PFSK-1 (cell line): ENCODE results near the gene TMEM238L.

Experiments
- FOXP2 ChIP-seq: optimal IDR thresholded peaks from 2 replicates; pipeline ENCODE3; 2011; ENCODE audit warnings: borderline replicate concordance, control low read depth, inconsistent platforms; ENCODE audit not compliant: insufficient read depth; ENCODE audit errors: extremely low read length, extremely low read depth
- POLR2AphosphoS5 ChIP-seq: IDR thresholded peaks from 2 replicates; pipeline ENCODE4 v1.6.1; 2012; ENCODE audit warnings: low read depth, mild to moderate bottlenecking, control low read depth, low read length, moderate library complexity
- SIN3A ChIP-seq: IDR thresholded peaks from 2 replicates; pipeline ENCODE4 v1.6.1; 2012; ENCODE audit warnings: mild to moderate bottlenecking, low read length, moderate library complexity, borderline replicate concordance; ENCODE audit not compliant: insufficient read depth
- TAF1 ChIP-seq: IDR thresholded peaks from 2 replicates; pipeline ENCODE4 v1.6.1; 2012; ENCODE audit warnings: low read length, control low read depth, borderline replicate concordance; ENCODE audit not compliant: insufficient read depth
- TF ChIP-seq, protein P1 (sequence below), 2 experiments: IDR thresholded peaks; 2 replicates each; pipeline versions ENCODE4 v1.6.1 to v1.8.0; 2011 to 2012; ENCODE audit warnings: low read depth in 2 of 2, low read length in 2 of 2, control low read depth in 1 of 2, inconsistent platforms in 1 of 2, mild to moderate bottlenecking in 1 of 2, moderate library complexity in 1 of 2; ENCODE audit not compliant: insufficient read depth in 1 of 2

TMEM238L gene

DNA sequence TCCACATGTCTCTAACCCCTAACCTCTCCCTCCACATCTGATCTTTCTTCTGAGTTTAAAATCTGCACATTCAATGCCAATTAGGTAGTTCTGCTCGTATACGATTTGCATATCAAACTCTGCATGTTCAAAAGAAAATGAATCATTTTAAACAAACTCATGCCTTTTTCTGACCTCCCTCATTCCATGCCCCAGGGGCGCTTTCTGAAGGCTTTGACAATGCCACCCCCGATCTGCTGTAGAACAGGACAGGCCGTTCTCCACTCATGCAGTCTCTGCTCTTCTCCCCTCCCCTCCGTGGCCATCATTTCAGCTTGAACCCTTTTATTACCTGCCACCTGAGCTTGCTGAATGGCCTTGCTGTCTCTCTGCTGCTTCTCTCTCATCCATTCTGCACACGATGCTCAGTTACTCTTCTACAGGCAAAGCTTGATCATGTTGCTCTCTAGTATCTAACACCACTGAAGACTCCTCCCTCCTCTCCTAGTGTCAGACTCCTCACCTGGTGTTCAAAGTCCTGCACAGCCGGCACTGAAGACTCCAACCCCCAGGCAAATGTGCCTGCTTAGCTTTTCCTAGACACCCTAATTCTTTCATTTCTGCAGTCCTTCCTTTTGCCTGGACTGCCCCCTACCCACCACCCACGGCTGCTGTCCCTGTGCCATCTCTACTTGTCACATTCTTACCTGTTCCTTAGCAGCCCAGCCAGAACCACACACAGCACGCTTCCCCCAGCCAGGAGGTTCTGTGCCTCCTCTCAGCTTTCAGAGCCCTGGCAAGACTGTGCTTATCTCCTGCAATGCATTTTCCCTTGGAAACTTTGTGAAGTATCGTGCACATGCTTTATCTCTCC is 6.2 kb downstream of the TMEM238L start:
- TF ChIP-seq POLR2AphosphoS5 = no peak
- no peak for TF ChIP-seq TAF1
- no peak for TF ChIP-seq SIN3A
- TF ChIP-seq, protein P1, sequence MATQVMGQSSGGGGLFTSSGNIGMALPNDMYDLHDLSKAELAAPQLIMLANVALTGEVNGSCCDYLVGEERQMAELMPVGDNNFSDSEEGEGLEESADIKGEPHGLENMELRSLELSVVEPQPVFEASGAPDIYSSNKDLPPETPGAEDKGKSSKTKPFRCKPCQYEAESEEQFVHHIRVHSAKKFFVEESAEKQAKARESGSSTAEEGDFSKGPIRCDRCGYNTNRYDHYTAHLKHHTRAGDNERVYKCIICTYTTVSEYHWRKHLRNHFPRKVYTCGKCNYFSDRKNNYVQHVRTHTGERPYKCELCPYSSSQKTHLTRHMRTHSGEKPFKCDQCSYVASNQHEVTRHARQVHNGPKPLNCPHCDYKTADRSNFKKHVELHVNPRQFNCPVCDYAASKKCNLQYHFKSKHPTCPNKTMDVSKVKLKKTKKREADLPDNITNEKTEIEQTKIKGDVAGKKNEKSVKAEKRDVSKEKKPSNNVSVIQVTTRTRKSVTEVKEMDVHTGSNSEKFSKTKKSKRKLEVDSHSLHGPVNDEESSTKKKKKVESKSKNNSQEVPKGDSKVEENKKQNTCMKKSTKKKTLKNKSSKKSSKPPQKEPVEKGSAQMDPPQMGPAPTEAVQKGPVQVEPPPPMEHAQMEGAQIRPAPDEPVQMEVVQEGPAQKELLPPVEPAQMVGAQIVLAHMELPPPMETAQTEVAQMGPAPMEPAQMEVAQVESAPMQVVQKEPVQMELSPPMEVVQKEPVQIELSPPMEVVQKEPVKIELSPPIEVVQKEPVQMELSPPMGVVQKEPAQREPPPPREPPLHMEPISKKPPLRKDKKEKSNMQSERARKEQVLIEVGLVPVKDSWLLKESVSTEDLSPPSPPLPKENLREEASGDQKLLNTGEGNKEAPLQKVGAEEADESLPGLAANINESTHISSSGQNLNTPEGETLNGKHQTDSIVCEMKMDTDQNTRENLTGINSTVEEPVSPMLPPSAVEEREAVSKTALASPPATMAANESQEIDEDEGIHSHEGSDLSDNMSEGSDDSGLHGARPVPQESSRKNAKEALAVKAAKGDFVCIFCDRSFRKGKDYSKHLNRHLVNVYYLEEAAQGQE (IDR thresholded peaks at IDR 0.05; ENCODE audit: insufficient read depth in 1 of 2, low read depth in 2 of 2, low read length in 2 of 2) = no peak
- TF ChIP-seq FOXP2 = no peak

DNA sequence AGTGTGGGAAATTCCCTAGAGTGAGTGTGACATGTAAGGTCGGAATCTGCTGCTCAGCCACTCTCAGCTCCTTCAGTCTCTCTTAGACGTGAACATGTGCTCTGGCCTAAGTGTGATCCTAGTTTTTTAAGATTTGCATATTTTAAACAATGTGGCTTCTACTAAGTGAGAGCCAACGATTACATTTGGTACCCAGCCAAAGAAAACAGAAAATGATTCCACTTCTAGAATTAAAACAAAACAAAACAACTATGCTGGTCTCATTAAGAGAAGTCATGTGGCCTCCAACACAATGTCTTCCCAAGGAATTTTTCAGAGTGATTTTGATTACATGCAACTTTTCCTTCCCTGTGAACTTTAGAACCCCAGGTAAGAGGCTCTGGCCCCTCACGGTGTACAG is 10.1 kb downstream of the TMEM238L start:
- TF ChIP-seq POLR2AphosphoS5 (no peak), TAF1 (no peak)
- TF ChIP-seq, protein P1 (IDR thresholded peaks at IDR 0.05; ENCODE audit: insufficient read depth in 1 of 2, low read depth in 2 of 2, low read length in 2 of 2) = no peak

DNA sequence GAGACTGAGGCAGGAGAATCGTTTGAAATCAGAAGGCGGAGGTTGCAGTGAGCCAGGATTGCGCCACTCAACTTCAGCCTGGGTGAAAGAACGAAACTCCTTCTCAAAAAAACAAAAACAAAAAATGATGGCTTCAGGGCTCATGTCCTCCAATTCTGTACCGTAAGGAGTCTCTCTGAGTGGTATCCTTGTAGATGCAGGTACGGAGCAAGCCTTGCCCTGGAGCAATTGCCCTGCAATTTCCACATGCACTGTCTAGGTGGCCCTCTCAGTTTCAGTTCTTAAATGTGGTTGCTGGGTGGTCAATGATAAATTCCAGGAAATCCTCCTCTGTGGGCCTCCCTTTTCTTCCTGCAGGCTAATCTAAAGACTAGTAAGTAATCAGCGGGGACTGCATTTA is 10.6 kb downstream of the TMEM238L start:
- TF ChIP-seq SIN3A (no peak), TAF1 (no peak), FOXP2 (no peak), POLR2AphosphoS5 (no peak)
- TF ChIP-seq, protein P1 (IDR thresholded peaks at IDR 0.05; ENCODE audit: insufficient read depth in 1 of 2, low read depth in 2 of 2, low read length in 2 of 2) = no peak

DNA sequence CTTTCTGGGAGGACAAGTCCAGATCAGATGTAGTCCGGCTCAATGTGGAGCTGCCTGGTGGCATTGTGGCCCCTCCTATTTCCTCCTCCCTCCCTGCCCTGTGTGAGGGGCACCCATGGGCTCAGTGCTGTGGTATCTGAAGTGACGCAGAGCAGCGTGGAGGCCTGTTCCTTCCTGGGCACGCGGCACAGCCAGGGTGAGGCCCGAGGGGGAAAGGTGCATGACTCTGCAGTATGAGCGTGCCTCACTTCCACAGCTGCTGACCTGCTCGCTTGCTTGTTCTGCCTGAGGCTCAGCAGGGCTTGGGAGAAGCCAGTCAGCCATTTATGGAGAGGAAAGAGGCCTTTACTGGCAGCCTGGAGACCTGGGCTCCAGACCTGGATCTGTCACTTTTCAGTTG is 11.7 kb downstream of the TMEM238L start:
- TF ChIP-seq POLR2AphosphoS5 (no peak), TAF1 (no peak), SIN3A (no peak), FOXP2 (no peak)
- TF ChIP-seq, protein P1 (IDR thresholded peaks at IDR 0.05; ENCODE audit: insufficient read depth in 1 of 2, low read depth in 2 of 2, low read length in 2 of 2) = no peak
